Measurements from ENCODE around the gene DCBLD1.

DNA sequence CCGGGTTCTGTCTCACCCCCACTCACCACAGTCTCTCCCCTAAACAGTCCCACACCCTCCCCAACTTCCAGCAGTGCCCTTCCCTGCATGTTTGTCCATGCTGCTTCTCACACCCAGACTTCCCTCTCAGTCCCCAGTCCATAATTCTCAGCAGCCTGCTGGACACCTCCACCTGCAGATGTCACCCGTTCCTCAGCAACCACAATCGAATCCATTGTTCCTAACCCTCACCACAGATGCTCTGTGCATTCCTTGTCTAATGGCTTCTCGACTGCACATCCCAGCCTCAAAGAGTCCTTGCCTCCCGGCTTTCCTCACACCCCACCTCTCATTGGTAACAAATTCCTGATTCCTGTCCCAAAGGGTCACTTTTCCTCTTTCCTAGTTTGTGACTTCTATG is 64.2 kb downstream of the DCBLD1 start:
- no peak for TF ChIP-seq ZNF670 (CRISPR knock-in tag; IDR thresholded peaks at IDR 0.05; ENCODE audit: borderline replicate concordance)
- TF ChIP-seq HDAC2 (CRISPR knock-in tag; IDR thresholded peaks at IDR 0.05), result no peak
- TF ChIP-seq CTCF (CRISPR knock-in tag; IDR thresholded peaks at IDR 0.05), result no peak
- TF ChIP-seq NPAS2 (CRISPR knock-in tag; IDR thresholded peaks at IDR 0.05; ENCODE audit: borderline replicate concordance), result no peak
- no peak for TF ChIP-seq XBP1 (CRISPR knock-in tag; IDR thresholded peaks at IDR 0.05)
